ENCODE results near the gene LHX3. TPM values are rescaled to one million over a fixed set of nuclear protein-coding genes. Genes with fewer than 3 reads are reported as not detected.

The LHX3 gene
- total and polyA plus RNA-seq, 2 donors (not counting 1 experiment from before 2014, with no cell fraction given), result not detected

DNA sequence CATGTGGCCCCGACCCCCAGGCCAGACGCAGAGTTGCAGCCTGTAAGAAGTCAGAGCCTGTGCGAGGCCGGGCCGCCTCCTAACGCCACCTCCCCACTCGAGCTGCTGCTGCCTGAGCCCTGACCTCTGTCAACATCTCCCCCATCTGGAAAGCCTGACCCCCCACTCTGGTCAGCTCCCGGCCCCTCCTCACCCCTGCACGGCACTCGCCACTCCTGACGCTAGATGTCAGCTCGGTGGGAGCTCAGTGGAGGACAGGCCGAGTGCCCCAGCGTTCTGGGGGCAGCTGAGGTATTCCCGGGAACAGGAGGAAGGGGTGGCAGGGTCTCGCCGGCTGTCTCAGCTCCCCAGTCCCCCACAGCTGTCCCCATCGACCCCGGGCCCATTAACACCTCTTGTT lies 19.9 kb downstream of the LHX3 start:
- no peaks in the 10 kb centered on the region for H3K9me3 ChIP-seq (ENCODE audit: control insufficient read depth, insufficient read depth, low read depth, low read length)
- DNase-seq (ENCODE audit: low read depth in 2 of 2), result no peak
- H3K79me2 ChIP-seq (ENCODE audit: control insufficient read depth, insufficient read depth, low read length), result no peaks in the 10 kb centered on the region
- no peak overlapping the region for H2AFZ ChIP-seq (ENCODE audit: low read length)
- no peaks in the 10 kb centered on the region for H3K36me3 ChIP-seq (ENCODE audit: control insufficient read depth, insufficient read depth, low read length)
- H3K27ac ChIP-seq (ENCODE audit: insufficient read depth, low read length), result no peak overlapping the region
- H3K27me3 ChIP-seq (ENCODE audit: control insufficient read depth, insufficient read depth, low read length), result peaks cover 7% of the 10 kb centered on the region
- no peaks in the 10 kb centered on the region for H3K4me1 ChIP-seq (ENCODE audit: control insufficient read depth, extremely low read depth, insufficient read depth, low read length)
- TF ChIP-seq, protein P1, sequence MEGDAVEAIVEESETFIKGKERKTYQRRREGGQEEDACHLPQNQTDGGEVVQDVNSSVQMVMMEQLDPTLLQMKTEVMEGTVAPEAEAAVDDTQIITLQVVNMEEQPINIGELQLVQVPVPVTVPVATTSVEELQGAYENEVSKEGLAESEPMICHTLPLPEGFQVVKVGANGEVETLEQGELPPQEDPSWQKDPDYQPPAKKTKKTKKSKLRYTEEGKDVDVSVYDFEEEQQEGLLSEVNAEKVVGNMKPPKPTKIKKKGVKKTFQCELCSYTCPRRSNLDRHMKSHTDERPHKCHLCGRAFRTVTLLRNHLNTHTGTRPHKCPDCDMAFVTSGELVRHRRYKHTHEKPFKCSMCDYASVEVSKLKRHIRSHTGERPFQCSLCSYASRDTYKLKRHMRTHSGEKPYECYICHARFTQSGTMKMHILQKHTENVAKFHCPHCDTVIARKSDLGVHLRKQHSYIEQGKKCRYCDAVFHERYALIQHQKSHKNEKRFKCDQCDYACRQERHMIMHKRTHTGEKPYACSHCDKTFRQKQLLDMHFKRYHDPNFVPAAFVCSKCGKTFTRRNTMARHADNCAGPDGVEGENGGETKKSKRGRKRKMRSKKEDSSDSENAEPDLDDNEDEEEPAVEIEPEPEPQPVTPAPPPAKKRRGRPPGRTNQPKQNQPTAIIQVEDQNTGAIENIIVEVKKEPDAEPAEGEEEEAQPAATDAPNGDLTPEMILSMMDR (conservative IDR thresholded peaks at IDR 0.05 in 1 of 2, IDR thresholded peaks at IDR 0.05 in 1 of 2; ENCODE audit: low read depth in 1 of 2, low read length in 2 of 2), result no peak
- no peak for TF ChIP-seq EZH2 (IDR thresholded peaks at IDR 0.05; ENCODE audit: low read length, missing control alignments)
- no peaks in the 10 kb centered on the region for H4K20me1 ChIP-seq (ENCODE audit: control insufficient read depth, extremely low read depth, insufficient read depth, low read length)
- H3K9ac ChIP-seq (ENCODE audit: insufficient read depth, low read length), result no peak overlapping the region
- no peak overlapping the region for H3K4me3 ChIP-seq (replicated peaks in 1 of 4; ENCODE audit: control extremely low read depth in 1 of 4, insufficient read depth in 1 of 4, low read depth in 3 of 4, low read length in 4 of 4)
- H3K4me2 ChIP-seq (ENCODE audit: extremely low read depth, insufficient read depth, low read length), result no peak overlapping the region

DNA sequence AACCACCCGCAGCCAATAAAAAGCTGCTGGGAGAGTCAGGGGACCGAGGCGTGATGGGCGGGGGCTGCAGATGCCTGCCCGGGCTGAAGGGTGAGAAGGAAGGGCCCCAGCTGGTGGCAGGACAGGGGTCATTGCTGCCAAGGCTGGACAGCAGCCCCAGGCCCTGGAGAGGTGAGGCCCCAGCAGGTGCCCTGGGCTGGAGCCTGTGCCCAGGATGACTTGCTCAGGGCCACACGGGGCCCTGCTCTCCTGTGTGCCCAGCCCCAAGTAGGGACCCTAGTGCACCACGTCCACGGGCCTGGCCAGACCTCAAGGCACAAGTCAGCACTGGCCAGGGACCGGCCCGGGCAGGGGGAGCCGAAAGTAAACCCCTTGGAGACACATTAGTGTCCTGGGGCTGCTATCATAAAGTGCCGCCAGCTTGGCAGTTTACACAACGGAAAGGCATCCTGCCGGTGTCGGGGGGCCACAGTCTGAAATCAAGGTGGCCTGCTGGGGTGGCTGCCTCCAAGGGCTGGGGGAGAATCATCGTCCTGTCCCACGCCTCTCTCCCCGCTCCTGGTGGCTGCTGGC lies 22.0 kb downstream of the LHX3 start:
- Histone ChIP-seq H3K4me2 (ENCODE audit: extremely low read depth, insufficient read depth, low read length) (no peak overlapping the region), H4K20me1 (ENCODE audit: control insufficient read depth, extremely low read depth, insufficient read depth, low read length) (no peaks in the 10 kb centered on the region), H3K4me1 (ENCODE audit: control insufficient read depth, extremely low read depth, insufficient read depth, low read length) (no peaks in the 10 kb centered on the region), H2AFZ (ENCODE audit: low read length) (no peak overlapping the region), H3K9me3 (ENCODE audit: control insufficient read depth, insufficient read depth, low read depth, low read length) (no peaks in the 10 kb centered on the region), H3K4me3 (replicated peaks in 1 of 4; ENCODE audit: control extremely low read depth in 1 of 4, insufficient read depth in 1 of 4, low read depth in 3 of 4, low read length in 4 of 4) (no peak overlapping the region), H3K27me3 (ENCODE audit: control insufficient read depth, insufficient read depth, low read length) (peaks cover 7% of the 10 kb centered on the region), H3K79me2 (ENCODE audit: control insufficient read depth, insufficient read depth, low read length) (no peaks in the 10 kb centered on the region), H3K27ac (ENCODE audit: insufficient read depth, low read length) (no peak overlapping the region), H3K9ac (ENCODE audit: insufficient read depth, low read length) (no peak overlapping the region), H3K36me3 (ENCODE audit: control insufficient read depth, insufficient read depth, low read length) (no peaks in the 10 kb centered on the region)
- no peak for TF ChIP-seq EZH2 (IDR thresholded peaks at IDR 0.05; ENCODE audit: low read length, missing control alignments)
- TF ChIP-seq, protein P1 (conservative IDR thresholded peaks at IDR 0.05 in 1 of 2, IDR thresholded peaks at IDR 0.05 in 1 of 2; ENCODE audit: low read depth in 1 of 2, low read length in 2 of 2), result no peak
- DNase-seq (ENCODE audit: low read depth in 2 of 2), result no peak

DNA sequence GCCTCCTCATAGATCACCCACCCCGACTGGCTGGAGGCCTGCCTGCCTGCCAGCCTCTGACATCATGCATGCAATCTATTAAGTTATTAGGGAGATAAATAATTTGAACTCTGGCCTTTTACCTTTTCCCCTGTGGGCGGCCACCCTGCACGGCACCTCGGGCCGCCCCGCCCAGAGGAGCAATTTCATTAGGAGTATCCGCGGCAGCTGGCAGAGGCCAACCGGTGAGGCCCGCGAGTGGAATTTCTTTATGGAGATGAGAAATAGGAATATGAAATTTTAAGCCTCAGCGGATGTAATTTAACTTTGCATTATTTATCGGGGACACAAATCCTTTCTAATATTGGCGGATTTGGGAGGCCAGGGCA lies 22.5 kb downstream of the LHX3 start:
- H3K79me2 ChIP-seq (ENCODE audit: control insufficient read depth, insufficient read depth, low read length), result no peaks in the 10 kb centered on the region
- H3K27me3 ChIP-seq (ENCODE audit: control insufficient read depth, insufficient read depth, low read length), result peaks cover 7% of the 10 kb centered on the region
- H3K27ac ChIP-seq (ENCODE audit: insufficient read depth, low read length), result no peak overlapping the region
- no peaks in the 10 kb centered on the region for H3K9me3 ChIP-seq (ENCODE audit: control insufficient read depth, insufficient read depth, low read depth, low read length)
- H3K9ac ChIP-seq (ENCODE audit: insufficient read depth, low read length), result no peak overlapping the region
- no peak overlapping the region for H2AFZ ChIP-seq (ENCODE audit: low read length)
- DNase-seq (ENCODE audit: low read depth in 2 of 2), result no peak
- H3K36me3 ChIP-seq (ENCODE audit: control insufficient read depth, insufficient read depth, low read length), result no peaks in the 10 kb centered on the region
- H3K4me3 ChIP-seq (replicated peaks in 1 of 4; ENCODE audit: control extremely low read depth in 1 of 4, insufficient read depth in 1 of 4, low read depth in 3 of 4, low read length in 4 of 4), result no peak overlapping the region
- no peaks in the 10 kb centered on the region for H3K4me1 ChIP-seq (ENCODE audit: control insufficient read depth, extremely low read depth, insufficient read depth, low read length)
- H3K4me2 ChIP-seq (ENCODE audit: extremely low read depth, insufficient read depth, low read length), result no peak overlapping the region
- TF ChIP-seq, protein P1 (conservative IDR thresholded peaks at IDR 0.05 in 1 of 2, IDR thresholded peaks at IDR 0.05 in 1 of 2; ENCODE audit: low read depth in 1 of 2, low read length in 2 of 2), result no peak
- no peak for TF ChIP-seq EZH2 (IDR thresholded peaks at IDR 0.05; ENCODE audit: low read length, missing control alignments)
- no peaks in the 10 kb centered on the region for H4K20me1 ChIP-seq (ENCODE audit: control insufficient read depth, extremely low read depth, insufficient read depth, low read length)
